NB4 (cell line): Measurements from ENCODE around the gene SMC1B.

ENCODE experiments used
- MYC ChIP-seq: IDR thresholded peaks from 2 replicates; pipeline ENCODE4 v1.6.1; 2011; ENCODE audit warnings: low read depth, low read length
- POLR2A ChIP-seq: IDR thresholded peaks from 2 replicates; pipeline ENCODE4 v1.6.1; 2011; ENCODE audit warnings: mild to moderate bottlenecking; ENCODE audit not compliant: insufficient read length; ENCODE audit errors: extremely low read depth
- TF ChIP-seq, protein P1 (sequence below): IDR thresholded peaks from one replicate; pipeline ENCODE4 v1.5.1; 2012; ENCODE audit warnings: low read depth, low read length
- TF ChIP-seq, protein P2 (sequence below): IDR thresholded peaks from 2 replicates; pipeline ENCODE4 v1.6.1; 2011; ENCODE audit warnings: low read depth, low read length

DNA sequence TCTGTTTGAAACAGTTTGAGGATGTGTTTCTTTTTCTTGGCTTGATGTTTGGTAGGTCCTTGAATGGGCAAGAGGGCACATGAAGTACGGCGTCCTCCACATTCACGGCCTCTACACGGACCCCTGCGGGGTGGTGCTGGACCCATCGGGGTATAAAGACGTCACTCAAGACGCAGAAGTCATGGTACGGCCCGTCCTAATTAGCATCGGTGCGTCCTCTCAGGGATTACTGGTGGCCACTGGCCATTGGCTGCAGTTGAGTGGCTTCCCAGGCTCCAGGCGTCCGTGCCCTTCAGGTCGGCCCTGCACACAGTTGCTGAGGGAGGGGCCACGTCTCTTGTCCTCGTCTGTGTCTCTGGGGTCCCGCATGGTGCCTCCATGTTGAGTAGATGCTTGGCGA, 82.9 kb downstream of the SMC1B start:
- TF ChIP-seq, protein P1, sequence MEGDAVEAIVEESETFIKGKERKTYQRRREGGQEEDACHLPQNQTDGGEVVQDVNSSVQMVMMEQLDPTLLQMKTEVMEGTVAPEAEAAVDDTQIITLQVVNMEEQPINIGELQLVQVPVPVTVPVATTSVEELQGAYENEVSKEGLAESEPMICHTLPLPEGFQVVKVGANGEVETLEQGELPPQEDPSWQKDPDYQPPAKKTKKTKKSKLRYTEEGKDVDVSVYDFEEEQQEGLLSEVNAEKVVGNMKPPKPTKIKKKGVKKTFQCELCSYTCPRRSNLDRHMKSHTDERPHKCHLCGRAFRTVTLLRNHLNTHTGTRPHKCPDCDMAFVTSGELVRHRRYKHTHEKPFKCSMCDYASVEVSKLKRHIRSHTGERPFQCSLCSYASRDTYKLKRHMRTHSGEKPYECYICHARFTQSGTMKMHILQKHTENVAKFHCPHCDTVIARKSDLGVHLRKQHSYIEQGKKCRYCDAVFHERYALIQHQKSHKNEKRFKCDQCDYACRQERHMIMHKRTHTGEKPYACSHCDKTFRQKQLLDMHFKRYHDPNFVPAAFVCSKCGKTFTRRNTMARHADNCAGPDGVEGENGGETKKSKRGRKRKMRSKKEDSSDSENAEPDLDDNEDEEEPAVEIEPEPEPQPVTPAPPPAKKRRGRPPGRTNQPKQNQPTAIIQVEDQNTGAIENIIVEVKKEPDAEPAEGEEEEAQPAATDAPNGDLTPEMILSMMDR = no peak
- TF ChIP-seq POLR2A (no peak), MYC (no peak)
- TF ChIP-seq, protein P2, sequence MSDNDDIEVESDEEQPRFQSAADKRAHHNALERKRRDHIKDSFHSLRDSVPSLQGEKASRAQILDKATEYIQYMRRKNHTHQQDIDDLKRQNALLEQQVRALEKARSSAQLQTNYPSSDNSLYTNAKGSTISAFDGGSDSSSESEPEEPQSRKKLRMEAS = no peak
